Caco-2 (cell line): ENCODE results near the gene IQCN. TPM values are rescaled to one million over a fixed set of nuclear protein-coding genes. Genes with fewer than 3 reads are reported as not detected.

Source experiments
- BruUV-seq: library from RNA; stranded (reverse); fragments of 400-500 nt; replicated peaks from 2 replicates; lab custom pipeline; 2021; lab: Mats Ljungman, UMichigan
- CTCF ChIA-PET: fragments of 300-600 bp; sonication (Branson Sonifier 250); formaldehyde crosslinking; loops from one replicate; lab custom pipeline; 2022; ENCODE audit warnings: antibody characterized with exemption; lab: Charles Lee
- POLR2A ChIA-PET: fragments of 300-600 bp; sonication (Branson Sonifier 250); formaldehyde crosslinking; loops from one replicate; lab custom pipeline; 2022; ENCODE audit warnings: antibody characterized with exemption; lab: Charles Lee
- DNase-seq, 2 experiments: peaks; one replicate each; pipeline versions ENCODE4 v3.0.0 to v3.0.0-alpha.2; 2020 to 2022
- H3K27me3 ChIP-seq: replicated peaks from 2 replicates; pipeline ENCODE4 v1.6.0; 2011; ENCODE audit warnings: low read length; ENCODE audit not compliant: control insufficient read depth, insufficient read depth
- H3K36me3 ChIP-seq: 2 replicates; pipeline ENCODE4 v1.5.1; 2011; ENCODE audit warnings: low read length; ENCODE audit not compliant: control insufficient read depth, insufficient read depth
- H3K4me1 ChIP-seq: fragments of 250-450 bp; sonication (Bioruptor Pico); 2 replicates; pipeline ENCODE4 v1.5.1; 2020; ENCODE audit warnings: mild to moderate bottlenecking
- H3K4me3 ChIP-seq: 2 replicates; pipeline ENCODE4 v1.5.1; 2011; ENCODE audit warnings: low read depth, mild to moderate bottlenecking, control low read depth, low read length
- H3K9me3 ChIP-seq: fragments of 250-450 bp; sonication (Bioruptor Pico); 2 replicates; pipeline ENCODE4 v1.5.1; 2020; ENCODE audit warnings: mild to moderate bottlenecking, moderate library complexity
- H3K27ac Mint-ChIP-seq: one replicate; pipeline ENCODE4 v1.8.0; 2022; ENCODE audit warnings: mixed read lengths; ENCODE audit not compliant: unreplicated experiment
- H3K27me3 Mint-ChIP-seq: one replicate; pipeline ENCODE4 v1.8.0; 2022; ENCODE audit warnings: mixed read lengths; ENCODE audit not compliant: insufficient read depth, unreplicated experiment
- H3K36me3 Mint-ChIP-seq: one replicate; pipeline ENCODE4 v1.8.0; 2022; ENCODE audit warnings: mild to moderate bottlenecking, mixed read lengths; ENCODE audit not compliant: insufficient read depth, unreplicated experiment
- H3K4me1 Mint-ChIP-seq: one replicate; pipeline ENCODE4 v1.8.0; 2022; ENCODE audit warnings: low read depth, mixed read lengths; ENCODE audit not compliant: unreplicated experiment
- H3K4me3 Mint-ChIP-seq: one replicate; pipeline ENCODE4 v1.8.0; 2022; ENCODE audit warnings: mild to moderate bottlenecking, moderate library complexity, mixed read lengths; ENCODE audit not compliant: unreplicated experiment
- H3K9me3 Mint-ChIP-seq: one replicate; pipeline ENCODE4 v1.8.0; 2022; ENCODE audit warnings: mixed read lengths; ENCODE audit not compliant: unreplicated experiment
- CTCF ChIP-seq, 2 experiments: fragments of 200-600 bp in 1 of 2; IDR thresholded peaks; 1 replicate in 1 of 2; 2 replicates in 1 of 2; pipeline versions ENCODE4 v1.5.1 to v1.8.0; 2011 to 2022; ENCODE audit warnings: antibody characterized with exemption in 1 of 2, control low read depth in 1 of 2, inconsistent platforms in 1 of 2, low read depth in 1 of 2, low read length in 1 of 2, mild to moderate bottlenecking in 1 of 2, moderate library complexity in 1 of 2; ENCODE audit not compliant: insufficient read depth in 1 of 2, severe bottlenecking in 1 of 2, unreplicated experiment in 1 of 2
- intact Hi-C: fragments of 100-400 bp; cut with micrococcal nuclease; formaldehyde crosslinking; loops from one replicate; pipeline ENCODE4 v1.10.0; 2022; ENCODE audit not compliant: unreplicated experiment
- total RNA-seq: library from RNA; stranded (reverse); gene quantifications from 2 replicates; pipeline ENCODE4 v1.2.3, GENCODE V29; 2022

Gene IQCN
- total RNA-seq, 1 experiment from 2014 or later, result 2.1 TPM

GRCh38 chr19:18290302-18291018, 16.2 kb upstream of the IQCN start:
- ChIA-PET CTCF (interaction anchor here (3.0 kb wide), 1 partner anchor 11 kb away, joined by 82 read pairs; the partner anchor contains the start of gene JUND), POLR2A (interaction anchor here (1.0 kb wide), 1 partner anchor 32 kb away, joined by 3 read pairs; no protein-coding TSS in a partner anchor)
- Histone ChIP-seq H3K4me3 (no peak overlapping the region), H3K36me3 (no peaks in the 10 kb centered on the region), H3K27me3 (no peaks in the 10 kb centered on the region), H3K4me1 (peaks cover 18% of the 10 kb centered on the region), H3K9me3 (no peaks in the 10 kb centered on the region)
- Mint-ChIP-seq H3K4me3 (peak overlapping the region; percentile 71), H3K27me3 (no peaks in the 10 kb centered on the region), H3K4me1 (peaks cover 13% of the 10 kb centered on the region), H3K9me3 (no peaks in the 10 kb centered on the region), H3K27ac (peak overlapping the region; percentile 92), H3K36me3 (peaks cover 7% of the 10 kb centered on the region)
- BruUV-seq, result no TSS peak
- DNase-seq, result no peak
- no peak for TF ChIP-seq CTCF (IDR thresholded peaks at IDR 0.05; ENCODE audit: insufficient read depth in 1 of 2, low read depth in 1 of 2, low read length in 1 of 2, severe bottlenecking in 1 of 2, unreplicated experiment in 1 of 2)
- intact Hi-C loops, result no loop called here

GRCh38 chr19:18289471-18290301, 15.4 kb upstream of the IQCN start:
- H3K4me3 ChIP-seq, result no peak overlapping the region
- intact Hi-C loops, result no loop called here
- H3K36me3 ChIP-seq, result no peaks in the 10 kb centered on the region
- Mint-ChIP-seq H3K4me1 (peaks cover 13% of the 10 kb centered on the region), H3K4me3 (no peak overlapping the region), H3K9me3 (no peaks in the 10 kb centered on the region), H3K27me3 (no peaks in the 10 kb centered on the region), H3K27ac (no peak overlapping the region), H3K36me3 (peaks cover 7% of the 10 kb centered on the region)
- BruUV-seq, result no TSS peak
- no peak for DNase-seq
- peaks cover 18% of the 10 kb centered on the region for H3K4me1 ChIP-seq
- CTCF ChIA-PET, result interaction anchor here (0.8 kb wide), 1 partner anchor 112 kb away, joined by 5 read pairs; no protein-coding TSS in a partner anchor
- H3K9me3 ChIP-seq, result no peaks in the 10 kb centered on the region
- no peaks in the 10 kb centered on the region for H3K27me3 ChIP-seq
- no peak for TF ChIP-seq CTCF (IDR thresholded peaks at IDR 0.05; ENCODE audit: insufficient read depth in 1 of 2, low read depth in 1 of 2, low read length in 1 of 2, severe bottlenecking in 1 of 2, unreplicated experiment in 1 of 2)
- POLR2A ChIA-PET, result interaction anchor here (0.6 to 1.0 kb wide), 3 partner anchors 32 to 81 kb away, joined by 3 to 18 read pairs (median 9); no protein-coding TSS in a partner anchor
